HG02870 (cell line): Measurements from ENCODE around the gene DOCK6.

ENCODE experiments used
- ATAC-seq: cut with Tn5 transposase; IDR thresholded peaks from one replicate; pipeline ENCODE4 v1.9.1; 2021; ENCODE audit warnings: mild to moderate bottlenecking, moderate library complexity; ENCODE audit not compliant: unreplicated experiment

The DOCK6 gene

GRCh38 chr19:11247391-11247790 lies 14.9 kb downstream of the DOCK6 start:
- no peak for ATAC-seq

GRCh38 chr19:11246941-11247340 lies 15.4 kb downstream of the DOCK6 start:
- no peak for ATAC-seq

- no peak for ATAC-seq
These were observed 17.3 kb downstream of the DOCK6 start for GRCh38 chr19:11244846-11245589.

GRCh38 chr19:11243798-11244169 lies 18.5 kb downstream of the DOCK6 start:
- ATAC-seq, result no peak

DNA sequence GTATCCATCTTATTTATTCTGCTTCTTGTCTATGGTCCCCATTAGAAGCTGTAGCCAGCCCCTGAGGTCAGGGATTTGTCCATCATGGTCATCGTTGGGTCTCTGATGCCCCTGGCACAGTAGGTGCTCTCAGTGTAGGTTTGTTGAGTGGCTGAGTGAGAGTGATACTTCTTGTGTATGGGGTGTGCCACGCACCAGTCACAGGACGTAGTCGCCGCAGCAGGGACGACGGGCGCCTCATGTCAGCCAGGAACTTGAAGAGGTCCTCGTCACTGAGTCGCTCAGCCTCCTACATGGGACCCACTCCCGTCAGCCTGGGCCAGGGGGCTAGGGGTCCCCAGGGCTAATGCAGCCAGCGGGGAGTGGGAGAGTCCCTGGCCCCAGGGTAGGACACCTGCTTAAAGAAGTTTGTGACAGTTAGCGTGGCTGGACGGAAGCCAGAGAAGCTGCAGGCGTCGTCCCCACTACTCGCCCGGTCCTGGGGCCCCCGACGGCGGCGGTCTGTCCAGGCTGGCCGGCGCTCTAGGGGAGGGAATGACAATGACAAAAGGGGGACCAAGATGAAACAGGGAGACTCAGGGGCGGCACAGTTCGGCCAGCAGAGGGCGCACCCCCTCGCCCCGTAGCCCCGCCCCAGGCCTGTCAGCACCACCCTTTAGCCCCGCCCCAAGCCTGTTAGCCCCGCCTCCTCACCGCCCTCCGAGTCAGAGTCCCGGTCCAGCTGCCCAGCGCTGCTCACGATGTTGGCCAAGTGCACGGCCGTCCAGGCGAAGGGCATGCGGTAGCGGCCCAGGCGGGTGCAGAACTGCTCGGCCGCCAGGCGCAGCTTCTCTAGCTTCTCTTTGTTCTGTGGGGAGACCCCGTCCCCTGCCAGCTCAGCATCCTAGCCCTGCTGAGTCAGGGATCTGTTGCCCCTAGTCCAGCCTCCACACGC lies 19.2 kb downstream of the DOCK6 start:
- no peak for ATAC-seq

- ATAC-seq, result no peak
These were observed 20.3 kb downstream of the DOCK6 start for GRCh38 chr19:11242025-11242424.

DNA sequence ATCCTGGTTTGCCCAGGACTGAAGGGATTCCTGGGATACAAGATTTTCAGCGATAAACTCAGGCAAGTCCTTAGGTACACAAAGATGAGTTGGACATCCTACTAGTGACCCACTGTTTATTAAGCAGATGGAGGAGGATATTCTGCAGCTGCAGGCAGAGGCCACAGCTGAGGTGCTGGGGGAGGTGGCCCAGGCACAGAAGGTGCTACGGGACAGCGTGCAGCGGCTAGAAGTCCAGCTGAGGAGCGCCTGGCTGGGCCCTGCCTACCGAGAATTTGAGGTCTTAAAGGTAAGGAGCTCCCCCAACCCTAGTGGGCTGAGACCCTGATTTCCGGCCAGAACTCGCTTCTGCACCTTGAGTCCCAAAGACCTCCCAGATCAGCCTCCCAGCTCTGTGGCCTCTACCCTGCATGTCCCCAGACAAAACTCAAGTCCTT lies 22.3 kb downstream of the DOCK6 start:
- ATAC-seq, result no peak

DNA sequence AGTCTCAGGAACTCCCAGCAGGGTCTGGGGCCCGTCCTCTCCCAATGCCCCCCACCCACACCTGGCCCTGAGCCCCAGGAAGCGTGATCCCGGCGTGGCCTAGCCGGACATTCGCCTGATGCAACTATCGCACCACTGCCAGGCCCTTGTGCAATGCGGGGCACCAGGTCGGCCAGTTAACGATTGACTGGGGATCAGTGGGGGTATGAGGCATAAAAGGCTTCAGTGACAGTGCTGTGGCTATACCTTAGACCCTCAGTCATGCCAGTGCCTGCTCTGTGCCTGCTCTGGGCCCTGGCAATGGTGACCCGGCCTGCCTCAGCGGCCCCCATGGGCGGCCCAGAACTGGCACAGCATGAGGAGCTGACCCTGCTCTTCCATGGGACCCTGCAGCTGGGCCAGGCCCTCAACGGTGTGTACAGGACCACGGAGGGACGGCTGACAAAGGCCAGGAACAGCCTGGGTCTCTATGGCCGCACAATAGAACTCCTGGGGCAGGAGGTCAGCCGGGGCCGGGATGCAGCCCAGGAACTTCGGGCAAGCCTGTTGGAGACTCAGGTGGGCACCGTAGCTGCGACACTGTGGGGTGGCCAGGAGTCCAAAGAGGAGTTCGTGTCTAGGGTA lies 22.8 kb downstream of the DOCK6 start, which contains the start of gene ANGPTL8:
Gene ANGPTL8, plus strand, starts transcription at position 243 of the 624 bp plus-strand sequence. Its CDS starts 19 bp downstream, at position 262.
- ATAC-seq, result no peak

DNA sequence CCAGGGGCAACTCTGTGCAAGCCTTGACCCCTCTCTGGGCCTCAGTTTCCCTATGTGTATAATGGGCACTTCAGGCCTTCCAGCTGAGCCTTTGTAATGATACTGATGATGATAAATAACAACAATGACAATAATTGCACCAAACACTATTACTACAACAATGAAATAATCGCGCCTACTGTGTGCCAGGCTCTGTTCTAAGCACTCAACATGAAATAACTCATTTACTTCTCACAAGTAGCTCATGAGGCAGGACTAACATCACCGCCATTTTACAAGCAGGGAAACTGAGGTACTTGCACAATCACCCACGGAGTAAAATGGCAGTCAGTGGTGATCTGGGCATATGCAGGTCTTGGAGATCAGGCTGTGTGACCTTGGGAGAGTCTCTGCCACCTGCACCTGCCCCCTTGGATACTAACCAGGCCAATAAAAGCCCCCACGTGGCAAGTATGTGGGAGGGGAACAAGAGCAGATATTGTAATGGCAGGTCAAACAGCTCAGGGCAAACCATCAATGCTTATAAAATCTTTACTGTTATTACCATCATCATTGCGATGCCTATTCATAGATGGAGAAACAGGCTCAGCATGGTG lies 23.4 kb downstream of the DOCK6 start:
- no peak for ATAC-seq

- ATAC-seq, result no peak
These were observed 24.3 kb downstream of the DOCK6 start for GRCh38 chr19:11238041-11238440.

DNA sequence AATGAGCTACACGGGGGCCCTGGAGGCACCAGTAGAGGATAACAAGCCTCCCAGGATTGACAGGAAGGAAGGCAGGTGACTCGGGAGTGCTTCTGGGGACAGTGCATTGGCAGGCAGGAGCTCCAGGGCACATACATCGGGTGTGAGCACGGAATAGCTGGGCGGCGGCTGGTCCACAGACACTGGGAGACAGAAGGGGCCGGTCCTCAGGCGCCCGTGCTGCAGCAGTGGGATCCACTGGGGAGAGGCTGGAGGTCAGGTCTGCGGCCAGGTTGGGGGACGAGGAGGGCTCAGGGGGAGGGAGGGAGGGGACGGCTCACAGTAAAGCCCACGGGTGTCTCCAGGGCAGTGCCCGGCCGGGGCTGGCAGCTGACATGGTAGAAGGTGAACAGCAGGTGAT lies 25.0 kb downstream of the DOCK6 start:
- no peak for ATAC-seq

DNA sequence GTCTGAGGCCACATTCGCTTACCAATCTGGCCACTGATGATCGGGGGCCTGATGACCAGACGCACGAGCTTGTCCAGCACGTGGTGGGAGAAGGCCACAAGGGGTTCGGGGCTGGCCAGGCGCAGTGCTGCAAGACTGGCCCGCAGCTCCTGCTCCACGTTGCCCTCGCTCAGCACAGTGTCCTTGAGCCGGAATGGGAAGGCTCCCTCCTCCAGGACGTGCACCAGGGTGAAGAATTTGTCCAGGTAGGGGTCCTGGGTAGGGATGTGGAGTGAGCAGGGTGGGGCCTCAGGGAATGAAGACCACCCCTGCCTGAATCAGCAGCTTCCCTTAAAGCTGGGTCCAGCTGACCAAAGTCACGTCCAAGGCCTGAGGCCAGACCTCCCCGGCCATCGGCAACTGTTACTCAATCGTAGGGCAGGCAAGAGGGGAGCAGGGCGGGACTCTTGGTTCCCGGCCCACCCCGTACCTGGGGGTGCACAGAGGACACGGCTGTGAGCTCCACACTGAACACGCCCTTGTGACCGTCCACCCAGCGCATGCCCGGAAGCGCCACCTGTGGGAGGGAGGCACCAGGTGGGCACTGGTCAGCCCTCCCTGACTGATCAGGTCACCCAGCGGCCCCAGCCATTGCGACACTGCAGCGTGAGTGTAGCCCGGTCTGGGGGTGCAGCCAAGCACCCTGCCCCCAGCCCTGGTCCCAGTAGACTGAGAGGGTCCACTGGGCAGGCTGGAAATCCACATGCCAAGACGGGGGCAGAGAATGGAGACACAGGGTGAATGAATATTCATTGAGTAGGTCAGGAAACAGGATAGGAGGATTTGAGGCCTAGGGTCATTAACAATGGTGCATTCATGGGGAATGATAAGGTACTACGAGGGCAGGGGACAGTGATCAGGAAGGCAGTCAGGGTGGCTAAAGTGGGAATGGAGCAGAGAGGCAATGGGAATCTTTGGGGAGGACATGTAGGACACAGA lies 25.7 kb downstream of the DOCK6 start:
- no peak for ATAC-seq

- ATAC-seq, result no peak
These were observed 27.7 kb downstream of the DOCK6 start for GRCh38 chr19:11234486-11235075.

GRCh38 chr19:11233073-11233472 lies 29.3 kb downstream of the DOCK6 start:
- no peak for ATAC-seq

DNA sequence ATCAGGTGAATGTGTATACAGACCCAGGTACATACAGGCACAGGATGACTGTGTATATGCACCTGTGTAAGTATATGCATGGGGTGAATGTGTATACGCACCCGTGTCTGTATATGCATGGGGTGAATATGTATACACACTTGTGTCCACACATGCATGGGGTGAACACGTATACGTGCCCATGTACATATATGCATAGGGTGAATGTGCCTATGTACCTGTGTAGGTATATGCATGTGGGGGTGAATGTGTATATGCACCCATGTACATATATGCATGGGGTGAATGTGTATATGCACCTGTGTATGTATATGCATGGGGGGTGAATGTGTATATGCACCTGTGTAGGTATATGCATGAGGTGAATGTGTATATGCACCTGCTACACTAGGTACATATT lies 29.8 kb downstream of the DOCK6 start:
- no peak for ATAC-seq

DNA sequence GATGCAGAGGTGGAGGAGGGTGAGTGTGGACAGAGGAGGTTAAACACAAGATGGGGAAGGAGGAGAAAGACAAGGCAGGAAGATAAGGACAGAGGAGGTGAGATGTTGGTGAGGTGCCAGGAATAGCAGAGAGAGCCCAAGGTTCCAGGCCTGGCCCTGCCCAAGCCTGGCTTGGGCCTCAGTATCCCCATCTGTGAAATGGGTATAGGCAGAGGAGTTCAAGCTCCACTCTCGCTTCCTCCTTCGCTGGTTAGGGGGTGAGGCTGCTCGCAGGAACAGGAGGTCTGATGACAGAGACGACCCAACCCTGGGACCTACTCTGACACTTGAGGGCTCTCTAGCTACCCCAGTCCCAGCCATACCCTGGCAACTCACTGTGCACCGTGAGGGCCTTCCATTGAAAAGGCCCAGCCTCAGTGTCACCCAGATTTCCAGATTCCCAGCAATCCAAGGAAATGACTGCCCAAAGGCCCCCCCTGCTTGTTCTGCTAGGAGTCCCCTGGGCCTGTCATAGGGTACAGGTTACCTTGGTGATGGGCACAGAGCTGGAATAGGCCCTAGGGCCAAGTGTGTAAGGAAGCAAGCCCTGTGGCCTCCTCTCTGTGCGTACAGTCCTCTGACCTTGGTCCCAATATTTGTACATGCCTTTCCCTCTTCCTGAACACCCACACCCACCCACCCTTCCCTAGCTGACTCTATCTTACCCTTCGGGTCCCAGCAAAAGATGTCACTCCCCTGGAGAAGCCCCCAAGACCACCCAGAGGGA lies 31.5 kb downstream of the DOCK6 start:
- no peak for ATAC-seq

DNA sequence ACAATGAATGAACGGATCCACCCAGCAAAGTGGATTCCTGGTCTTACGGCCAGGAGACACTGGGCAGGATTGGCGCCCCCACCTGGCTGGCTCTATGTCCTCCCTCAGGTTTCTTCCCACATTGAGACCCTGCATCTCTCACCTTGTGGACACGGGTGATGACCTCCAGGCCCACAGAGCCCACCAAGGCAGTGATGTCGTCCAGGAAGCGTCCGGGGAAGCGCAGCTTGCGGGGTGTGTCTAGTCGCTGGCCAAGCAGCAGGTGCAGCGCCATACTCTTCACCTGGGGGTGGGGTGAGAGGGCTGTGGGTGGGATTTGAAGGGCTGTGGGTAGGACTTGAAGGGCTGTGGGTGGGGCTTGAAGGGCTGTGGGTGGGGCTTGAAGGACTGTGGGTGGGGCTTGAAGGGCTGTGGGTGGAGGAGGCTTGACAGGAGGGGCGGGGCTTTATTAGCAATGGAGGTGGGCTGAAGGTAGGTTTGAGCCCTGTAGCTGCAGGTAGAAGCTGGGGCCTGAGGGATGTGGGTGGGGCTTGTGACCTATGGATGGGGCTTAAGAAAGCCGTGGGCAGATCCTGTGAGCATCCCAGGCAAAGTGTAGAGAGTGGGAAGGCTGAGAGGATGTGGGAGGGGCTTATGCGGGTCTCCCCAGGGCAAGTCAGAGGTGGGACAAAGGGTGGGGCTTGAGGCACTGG lies 35.0 kb downstream of the DOCK6 start:
- no peak for ATAC-seq

- ATAC-seq, result no peak
These were observed 35.6 kb downstream of the DOCK6 start for GRCh38 chr19:11226716-11227166.
